ENCODE measurements around the gene METTL21C. TPM values are rescaled to one million over a fixed set of nuclear protein-coding genes. Genes with fewer than 3 reads are reported as not detected.

METTL21C gene
- total RNA-seq, 1 experiment from 2014 or later = not detected

DNA sequence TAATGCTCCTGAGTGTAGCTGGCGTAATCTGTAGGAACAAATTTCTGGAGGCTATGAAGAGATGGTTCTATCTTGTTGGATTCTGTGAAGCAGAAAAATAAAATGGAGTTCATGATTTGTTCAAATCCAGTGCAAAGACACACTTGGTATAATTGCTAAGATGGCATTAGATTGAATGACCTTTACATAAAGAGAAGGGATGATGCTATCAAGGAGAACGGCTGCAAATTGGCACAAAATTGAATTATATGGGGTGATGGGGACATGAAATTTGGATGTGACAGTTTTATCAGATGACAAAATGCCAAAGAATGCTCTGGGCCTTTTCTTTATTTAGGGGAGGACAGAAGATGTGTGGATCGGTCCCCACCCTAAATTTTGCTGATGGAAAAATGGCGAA is 4.0 kb downstream of the METTL21C start:
- H3K4me1 ChIP-seq (replicated peaks) = peaks cover 17% of the 10 kb centered on the region
- no peak for DNase-seq (ENCODE audit: low read depth in 1 of 2, low spot score in 2 of 2)
- no peak overlapping the region for H3K27ac ChIP-seq
- H3K36me3 ChIP-seq = no peaks in the 10 kb centered on the region
- H3K4me3 ChIP-seq = no peak overlapping the region
- no peaks in the 10 kb centered on the region for H3K9me3 ChIP-seq (replicated peaks)
- H3K27me3 ChIP-seq (replicated peaks) = no peaks in the 10 kb centered on the region

DNA sequence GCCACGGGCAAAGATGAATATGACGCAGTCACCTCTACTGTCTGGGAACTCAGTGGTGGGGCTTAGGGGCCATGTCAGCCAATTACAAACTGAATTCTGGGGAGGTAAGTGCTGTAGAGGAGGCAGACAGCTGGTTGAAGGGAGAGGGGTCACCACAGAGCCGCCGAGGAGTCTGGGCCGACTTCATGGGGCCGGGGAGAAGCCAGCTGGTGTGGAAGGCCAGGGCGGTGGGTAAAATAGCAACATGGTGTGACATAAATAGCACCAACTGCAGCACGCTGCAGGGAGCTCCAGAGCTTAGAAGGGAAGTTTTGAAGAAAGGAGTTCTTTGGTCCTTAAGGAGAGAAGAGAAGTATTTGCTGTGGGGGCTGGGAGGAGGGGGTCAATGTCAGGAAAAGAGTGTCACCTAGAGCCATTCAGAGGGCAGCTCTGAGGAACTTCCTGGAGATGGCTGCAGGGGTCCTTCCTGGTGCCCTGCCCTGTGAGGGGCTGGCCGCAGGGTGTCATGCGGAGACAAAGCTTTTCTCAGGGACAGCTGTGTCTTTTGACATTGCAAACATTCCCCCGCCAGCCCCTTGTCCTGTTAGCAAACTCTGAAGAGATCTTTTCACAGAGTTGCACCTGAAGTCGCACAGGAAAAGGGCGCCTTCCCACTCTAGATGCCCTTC is 6.4 kb downstream of the METTL21C start:
- Histone ChIP-seq H3K4me1 (replicated peaks) (peaks cover 15% of the 10 kb centered on the region), H3K27ac (no peak overlapping the region), H3K9me3 (replicated peaks) (no peaks in the 10 kb centered on the region), H3K4me3 (no peak overlapping the region), H3K27me3 (replicated peaks) (no peaks in the 10 kb centered on the region), H3K36me3 (no peaks in the 10 kb centered on the region)
- no peak for DNase-seq (ENCODE audit: low read depth in 1 of 2, low spot score in 2 of 2)

DNA sequence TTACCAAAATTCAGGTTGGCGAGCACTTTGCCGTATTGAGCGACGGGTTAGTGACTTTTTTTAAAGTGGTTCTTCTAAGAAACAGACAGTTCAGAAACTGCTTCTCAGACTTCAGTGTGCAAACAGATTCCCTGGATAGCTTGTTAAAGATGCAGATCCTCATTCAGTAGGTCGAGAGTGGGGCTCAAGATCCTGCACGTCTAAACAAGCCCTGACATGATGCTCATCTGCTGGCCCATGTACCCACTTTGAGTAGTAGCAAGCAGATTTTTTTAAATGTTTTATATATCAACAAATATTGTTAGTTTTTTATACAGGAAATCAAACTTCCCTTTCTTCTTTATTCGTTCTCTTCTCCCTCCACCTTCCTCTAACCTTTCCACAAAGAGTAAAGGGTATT is 7.3 kb downstream of the METTL21C start:
- no peak overlapping the region for H3K27ac ChIP-seq
- H3K4me1 ChIP-seq (replicated peaks) = peaks cover 13% of the 10 kb centered on the region
- no peak overlapping the region for H3K4me3 ChIP-seq
- H3K9me3 ChIP-seq (replicated peaks) = no peaks in the 10 kb centered on the region
- H3K36me3 ChIP-seq = no peaks in the 10 kb centered on the region
- no peak for DNase-seq (ENCODE audit: low read depth in 1 of 2, low spot score in 2 of 2)
- no peaks in the 10 kb centered on the region for H3K27me3 ChIP-seq (replicated peaks)

DNA sequence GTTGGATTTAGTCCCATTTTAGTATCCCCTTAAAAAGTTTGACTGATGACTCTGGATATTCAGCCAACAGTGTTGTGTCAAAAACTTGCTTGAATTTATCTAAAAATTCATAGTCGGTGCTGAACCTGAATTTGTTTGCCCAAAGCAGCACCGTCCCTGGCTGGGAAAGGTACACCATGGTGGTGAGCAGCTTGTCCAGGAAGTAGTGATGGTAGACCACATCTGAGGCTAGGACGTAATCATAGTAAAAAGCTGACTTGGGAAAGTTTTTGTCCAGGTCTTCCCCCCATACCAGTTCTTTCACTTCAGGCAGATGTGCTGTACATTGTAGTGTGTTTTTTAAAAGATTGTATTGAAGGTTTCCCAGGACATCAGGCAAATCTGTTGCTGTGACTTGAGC is 8.8 kb downstream of the METTL21C start:
- no peaks in the 10 kb centered on the region for H3K36me3 ChIP-seq
- H3K4me3 ChIP-seq = no peak overlapping the region
- H3K27ac ChIP-seq = no peak overlapping the region
- H3K27me3 ChIP-seq (replicated peaks) = no peaks in the 10 kb centered on the region
- no peak for DNase-seq (ENCODE audit: low read depth in 1 of 2, low spot score in 2 of 2)
- no peaks in the 10 kb centered on the region for H3K9me3 ChIP-seq (replicated peaks)
- peaks cover 13% of the 10 kb centered on the region for H3K4me1 ChIP-seq (replicated peaks)

DNA sequence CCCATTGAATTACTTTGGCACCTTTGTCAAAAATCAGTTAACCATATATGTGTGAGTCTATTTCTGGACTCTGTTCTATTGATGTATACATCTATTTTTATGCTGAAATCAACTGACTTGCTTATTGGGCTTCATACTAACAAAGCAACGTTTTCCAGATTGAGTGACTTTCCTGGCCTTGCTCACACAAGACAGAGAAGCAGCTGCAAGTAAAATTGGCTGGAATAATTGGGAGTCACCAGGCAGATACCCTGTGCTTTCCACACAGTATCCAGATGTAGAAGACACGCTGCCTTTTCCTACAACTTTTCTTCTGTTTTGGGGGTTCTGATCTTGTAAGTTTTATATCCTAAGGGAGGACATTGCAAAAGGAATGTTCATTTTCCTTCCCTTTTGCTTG is 11.2 kb downstream of the METTL21C start:
- no peaks in the 10 kb centered on the region for H3K9me3 ChIP-seq (replicated peaks)

DNA sequence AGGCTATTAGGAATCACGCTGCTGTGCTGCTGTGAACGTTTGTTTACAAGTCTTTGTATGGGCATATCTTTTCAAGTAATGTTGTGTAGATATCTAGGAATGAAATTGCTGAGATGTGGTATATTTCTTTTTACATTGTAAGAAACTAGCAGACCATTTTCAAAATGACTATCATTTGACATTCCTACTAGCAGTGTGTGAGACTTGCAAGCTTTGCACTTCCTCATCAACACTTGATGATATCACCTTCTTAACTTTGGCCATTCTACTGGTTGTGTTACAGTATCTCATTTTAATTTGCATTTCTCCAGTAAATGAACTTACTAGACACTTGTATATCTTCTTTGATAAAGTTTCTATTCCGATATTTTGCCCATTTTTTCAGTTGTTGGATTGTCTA is 12.1 kb downstream of the METTL21C start:
- H3K9me3 ChIP-seq (replicated peaks) = no peaks in the 10 kb centered on the region
- H3K36me3 ChIP-seq = peaks cover 23% of the 10 kb centered on the region
- DNase-seq (ENCODE audit: low read depth in 1 of 2, low spot score in 2 of 2) = no peak
- peaks cover 13% of the 10 kb centered on the region for H3K4me1 ChIP-seq (replicated peaks)
- H3K27ac ChIP-seq = no peak overlapping the region
- H3K4me3 ChIP-seq = no peak overlapping the region
- no peaks in the 10 kb centered on the region for H3K27me3 ChIP-seq (replicated peaks)

More for the DNA sequence above, 11.2 kb downstream of the METTL21C start:
- DNase-seq (ENCODE audit: low read depth in 1 of 2, low spot score in 2 of 2) = no peak
- peaks cover 14% of the 10 kb centered on the region for H3K36me3 ChIP-seq
- H3K27me3 ChIP-seq (replicated peaks) = no peaks in the 10 kb centered on the region
- no peak overlapping the region for H3K27ac ChIP-seq
- peaks cover 13% of the 10 kb centered on the region for H3K4me1 ChIP-seq (replicated peaks)
- H3K4me3 ChIP-seq = no peak overlapping the region

DNA sequence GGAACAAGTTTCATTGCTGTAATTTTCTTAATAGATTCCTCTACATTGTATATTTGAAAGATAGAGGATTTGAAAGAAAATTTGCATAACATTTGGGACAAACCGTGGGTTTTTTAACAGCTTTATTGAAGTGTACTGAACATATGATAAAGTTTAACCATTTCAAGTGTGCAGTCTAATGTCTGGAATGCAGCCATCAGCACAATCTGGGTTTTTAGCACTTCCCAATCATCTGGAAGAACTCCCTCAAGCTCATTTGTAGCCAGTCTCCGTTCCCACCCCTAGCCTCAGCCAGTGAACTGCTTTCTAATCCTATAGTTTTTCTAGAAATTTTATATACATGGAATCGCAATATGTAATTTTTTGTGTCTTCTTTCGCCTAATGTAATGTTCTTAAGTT is 12.6 kb downstream of the METTL21C start:
- Histone ChIP-seq H3K27ac (no peak overlapping the region), H3K27me3 (replicated peaks) (no peaks in the 10 kb centered on the region), H3K9me3 (replicated peaks) (no peaks in the 10 kb centered on the region), H3K4me3 (no peak overlapping the region), H3K36me3 (peaks cover 28% of the 10 kb centered on the region), H3K4me1 (replicated peaks) (peaks cover 13% of the 10 kb centered on the region)
- no peak for DNase-seq (ENCODE audit: low read depth in 1 of 2, low spot score in 2 of 2)

DNA sequence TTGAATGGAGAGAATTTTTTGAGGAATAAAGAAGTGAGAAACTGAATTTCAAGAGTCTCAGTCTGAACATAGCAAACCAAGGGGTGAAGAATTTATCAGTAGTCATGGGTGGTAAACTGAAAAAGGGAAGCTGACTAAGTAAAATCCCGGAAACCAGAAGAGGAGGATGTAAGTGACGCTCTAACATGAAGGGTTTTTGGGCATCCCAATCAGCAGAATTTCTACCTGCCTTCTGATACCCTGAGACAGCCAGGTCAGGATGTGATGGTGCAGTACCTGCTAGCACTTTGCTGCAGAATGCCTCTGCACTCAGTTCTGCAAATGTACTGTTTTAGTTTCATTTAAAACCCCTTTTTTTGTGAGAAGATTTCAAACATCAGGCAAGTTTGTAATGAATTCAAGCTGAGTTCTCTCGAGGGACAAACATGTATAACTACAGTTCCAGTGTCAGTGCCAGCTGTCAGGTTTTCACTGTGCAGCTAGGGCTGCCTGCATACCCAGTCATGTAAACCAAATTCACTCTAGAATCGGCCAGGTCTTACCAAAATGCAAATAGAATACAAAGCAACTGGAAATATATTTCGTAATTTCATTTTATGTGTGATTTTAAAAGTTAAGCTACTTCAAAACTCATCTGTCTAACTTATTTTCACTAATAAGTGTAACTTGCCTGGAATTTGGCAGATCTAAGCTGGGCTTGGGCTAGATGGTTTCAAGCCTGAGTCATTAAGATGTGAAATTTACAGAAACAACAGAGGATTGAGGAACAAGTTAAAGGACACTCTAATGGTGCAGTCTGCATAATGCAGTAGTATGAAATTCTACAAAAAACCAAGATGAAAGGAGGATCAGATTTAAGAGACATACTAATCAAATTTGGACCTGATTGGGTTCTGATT is 13.8 kb downstream of the METTL21C start:
- no peak overlapping the region for H3K27ac ChIP-seq
- H3K27me3 ChIP-seq (replicated peaks) = no peaks in the 10 kb centered on the region
- H3K4me3 ChIP-seq = no peak overlapping the region
- no peak for DNase-seq (ENCODE audit: low read depth in 1 of 2, low spot score in 2 of 2)
- H3K9me3 ChIP-seq (replicated peaks) = no peaks in the 10 kb centered on the region
- peaks cover 3% of the 10 kb centered on the region for H3K4me1 ChIP-seq (replicated peaks)
- peaks cover 38% of the 10 kb centered on the region for H3K36me3 ChIP-seq

DNA sequence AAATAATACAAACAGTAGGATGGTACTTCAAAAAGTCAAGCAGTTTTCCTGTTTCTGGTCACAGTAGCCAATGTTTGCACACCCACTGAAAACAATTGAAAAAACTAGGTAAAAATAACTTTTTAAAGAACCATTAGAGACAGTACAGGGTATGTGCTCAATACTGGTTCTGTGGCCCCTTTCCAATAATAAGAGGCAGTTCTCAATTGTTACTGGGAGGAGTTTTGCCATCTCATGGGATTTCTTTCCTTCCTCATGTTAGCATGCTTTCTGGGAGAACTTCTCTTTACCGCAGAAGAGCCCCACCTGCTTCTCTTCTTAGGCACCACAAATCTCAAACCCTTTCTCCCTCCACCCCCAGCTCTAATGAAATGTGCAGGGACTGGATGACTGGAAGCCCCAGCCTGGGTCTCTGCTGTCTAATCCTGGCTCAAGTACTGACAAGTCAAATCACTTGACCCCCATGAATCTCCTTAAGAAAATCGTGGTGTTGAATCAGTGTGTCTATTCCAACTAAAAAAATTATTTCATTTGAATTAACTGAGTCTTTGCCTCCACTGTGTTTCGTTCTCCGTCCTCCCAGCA is 14.6 kb downstream of the METTL21C start:
- Histone ChIP-seq H3K4me1 (replicated peaks) (no peaks in the 10 kb centered on the region), H3K27ac (no peak overlapping the region), H3K9me3 (replicated peaks) (no peaks in the 10 kb centered on the region), H3K27me3 (replicated peaks) (no peaks in the 10 kb centered on the region), H3K36me3 (peaks cover 42% of the 10 kb centered on the region), H3K4me3 (no peak overlapping the region)
- no peak for DNase-seq (ENCODE audit: low read depth in 1 of 2, low spot score in 2 of 2)

DNA sequence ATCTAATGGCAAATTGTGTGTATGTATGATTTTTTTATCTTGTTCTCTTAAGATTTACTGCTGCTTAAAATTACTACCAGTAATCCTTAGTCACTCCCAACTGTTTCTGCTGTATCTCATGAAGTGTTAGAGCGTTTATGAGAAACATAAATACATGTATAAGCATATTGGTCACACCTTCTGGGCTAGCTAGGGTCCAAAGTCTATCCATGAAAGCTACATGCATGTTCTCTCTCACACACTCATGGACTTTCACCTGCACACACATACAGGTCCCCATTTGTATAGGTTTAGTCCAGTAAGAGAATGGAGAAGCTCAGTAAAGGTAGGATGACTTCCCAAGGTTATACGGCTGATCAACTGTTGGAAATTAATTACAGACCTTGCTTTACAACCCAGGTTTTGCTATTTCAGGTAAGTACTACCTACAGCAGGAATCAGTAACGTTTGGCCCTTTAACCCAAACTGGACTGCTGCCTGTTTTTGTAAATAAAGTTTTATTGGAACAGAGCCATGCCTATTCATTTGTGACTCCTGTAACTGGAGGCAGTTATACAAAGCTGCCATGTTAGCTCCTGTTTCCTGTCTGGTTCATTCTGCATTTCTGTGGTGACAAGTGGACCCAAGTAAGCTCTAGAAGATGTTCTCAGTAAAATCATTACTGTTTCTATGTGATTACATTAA is 15.3 kb downstream of the METTL21C start:
- Histone ChIP-seq H3K4me3 (no peak overlapping the region), H3K36me3 (peaks cover 48% of the 10 kb centered on the region), H3K9me3 (replicated peaks) (no peaks in the 10 kb centered on the region), H3K27me3 (replicated peaks) (no peaks in the 10 kb centered on the region), H3K4me1 (replicated peaks) (no peaks in the 10 kb centered on the region), H3K27ac (no peak overlapping the region)
- DNase-seq (ENCODE audit: low read depth in 1 of 2, low spot score in 2 of 2) = no peak

DNA sequence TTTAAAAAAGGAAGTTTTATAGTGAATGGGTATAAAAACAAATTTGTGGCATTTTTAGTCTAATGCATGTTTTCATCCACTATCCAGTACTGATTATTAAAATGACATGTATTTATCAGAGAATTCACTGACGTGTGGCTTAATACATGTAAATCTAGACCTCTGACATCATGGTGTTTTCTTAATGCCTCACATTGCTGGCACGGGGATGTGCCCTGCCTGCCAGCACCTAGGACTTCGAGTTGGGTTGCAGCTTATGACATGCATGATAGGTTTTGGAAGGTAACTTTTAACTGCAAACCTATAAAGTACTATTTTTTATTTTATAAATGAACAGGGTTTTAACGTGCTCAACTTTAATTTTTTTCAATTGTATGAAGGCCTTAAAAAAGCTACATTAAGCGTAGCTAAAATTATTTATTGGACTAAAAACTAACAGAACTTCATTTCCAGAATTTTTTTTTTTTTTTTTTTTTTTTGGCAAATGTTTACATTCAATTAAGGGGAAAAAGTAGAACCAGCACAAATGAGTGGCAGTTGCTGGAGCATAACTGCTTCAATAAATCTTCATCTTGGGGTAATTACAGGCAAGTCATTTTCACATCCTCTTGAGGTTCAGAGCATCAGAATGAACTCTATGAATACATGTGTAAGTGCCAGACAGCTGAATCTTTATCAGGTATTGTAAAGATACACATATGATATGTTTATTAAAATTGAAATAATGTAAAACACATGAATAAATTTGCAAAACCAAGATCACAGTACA is 16.3 kb downstream of the METTL21C start:
- Histone ChIP-seq H3K27me3 (replicated peaks) (no peaks in the 10 kb centered on the region), H3K36me3 (peaks cover 56% of the 10 kb centered on the region), H3K4me3 (no peak overlapping the region), H3K27ac (no peak overlapping the region), H3K4me1 (replicated peaks) (no peaks in the 10 kb centered on the region), H3K9me3 (replicated peaks) (no peaks in the 10 kb centered on the region)
- DNase-seq (ENCODE audit: low read depth in 1 of 2, low spot score in 2 of 2) = no peak

DNA sequence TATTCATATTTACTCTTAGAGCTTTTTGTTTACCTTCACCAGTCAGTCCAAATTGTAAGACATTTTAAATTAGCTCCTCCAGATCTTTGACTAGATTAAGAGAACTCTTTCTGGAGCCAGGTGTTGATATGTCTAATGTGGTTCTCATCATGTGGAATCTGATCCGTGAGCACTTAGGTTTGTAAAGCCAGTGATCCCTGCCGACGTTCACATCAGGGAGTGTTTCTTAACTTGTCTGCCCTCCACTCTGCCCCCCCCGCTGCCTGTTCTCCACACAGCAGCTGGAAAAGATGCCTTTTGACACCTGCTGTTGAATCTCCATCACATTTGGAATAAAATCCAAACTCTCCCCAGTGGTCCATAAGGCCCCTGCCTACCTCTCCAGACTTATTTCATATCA is 17.7 kb downstream of the METTL21C start:
- no peaks in the 10 kb centered on the region for H3K27me3 ChIP-seq (replicated peaks)
- no peak overlapping the region for H3K27ac ChIP-seq
- no peaks in the 10 kb centered on the region for H3K4me1 ChIP-seq (replicated peaks)
- no peak overlapping the region for H3K4me3 ChIP-seq
- H3K9me3 ChIP-seq (replicated peaks) = no peaks in the 10 kb centered on the region
- no peak for DNase-seq (ENCODE audit: low read depth in 1 of 2, low spot score in 2 of 2)
- peaks cover 58% of the 10 kb centered on the region for H3K36me3 ChIP-seq

DNA sequence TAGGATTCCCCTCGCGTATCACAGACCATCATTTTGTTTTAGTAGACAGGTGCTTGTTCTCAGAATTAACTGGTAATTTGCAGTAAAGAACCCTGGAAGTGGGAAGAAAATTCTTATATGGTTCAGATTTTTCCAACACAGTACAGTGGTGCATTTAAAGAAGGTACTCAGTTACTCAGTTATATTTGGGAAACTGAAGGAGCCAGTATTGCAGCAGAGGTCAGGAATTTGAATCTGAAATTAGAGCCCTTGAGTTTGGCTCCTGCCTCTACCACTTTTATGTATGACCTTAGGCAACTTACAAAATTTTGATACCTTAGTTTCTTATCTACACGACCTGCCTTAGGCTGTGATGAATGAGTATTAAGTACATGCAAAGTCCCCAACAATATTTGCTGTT is 19.7 kb downstream of the METTL21C start:
- H3K4me1 ChIP-seq (replicated peaks) = no peaks in the 10 kb centered on the region
- no peaks in the 10 kb centered on the region for H3K9me3 ChIP-seq (replicated peaks)
- H3K4me3 ChIP-seq = no peak overlapping the region
- no peak overlapping the region for H3K27ac ChIP-seq
- H3K36me3 ChIP-seq = peaks cover 66% of the 10 kb centered on the region
- no peaks in the 10 kb centered on the region for H3K27me3 ChIP-seq (replicated peaks)
- DNase-seq (ENCODE audit: low read depth in 1 of 2, low spot score in 2 of 2) = no peak
